Keratinocyte (primary cell): ENCODE measurements around the gene ARHGAP4. TPM values are rescaled to one million over a fixed set of nuclear protein-coding genes. Genes with fewer than 3 reads are reported as not detected.

Experiments
- DNase-seq: peaks from one replicate; pipeline ENCODE4 v3.0.0-alpha.2; 2011; ENCODE audit warnings: low read depth, missing footprints, low spot score
- FAIRE-seq: peaks from 2 replicates; lab custom pipeline; 2011; peaks lifted over from hg19 to GRCh38; lab: Jason Lieb, UNC
- H2AFZ ChIP-seq: 2 replicates; pipeline ENCODE4 v1.6.0; 2012; ENCODE audit warnings: low read length, control low read depth, inconsistent platforms; ENCODE audit not compliant: control insufficient read depth
- H3K27ac ChIP-seq: 2 replicates; pipeline ENCODE4 v1.5.1; 2011; ENCODE audit warnings: low read length; ENCODE audit not compliant: control insufficient read depth, insufficient read depth
- H3K27me3 ChIP-seq: 3 replicates; pipeline ENCODE4 v1.6.0; 2011; ENCODE audit warnings: low read length; ENCODE audit not compliant: control insufficient read depth, insufficient read depth; ENCODE audit errors: extremely low read depth
- H3K36me3 ChIP-seq, 2 experiments: 2 replicates in 1 of 2; 3 replicates in 1 of 2; pipeline ENCODE4 v1.5.1; 2011; ENCODE audit warnings: low read length in 2 of 2, mild to moderate bottlenecking in 1 of 2; ENCODE audit not compliant: control insufficient read depth in 2 of 2, insufficient read depth in 2 of 2; ENCODE audit errors: extremely low read depth in 1 of 2
- H3K4me1 ChIP-seq: 3 replicates; pipeline ENCODE4 v1.5.1; 2011; ENCODE audit warnings: low read length; ENCODE audit not compliant: control insufficient read depth, insufficient read depth; ENCODE audit errors: extremely low read depth
- H3K4me2 ChIP-seq: 3 replicates; pipeline ENCODE4 v1.6.0; 2011; ENCODE audit warnings: low read depth, low read length; ENCODE audit not compliant: control insufficient read depth, insufficient read depth; ENCODE audit errors: extremely low read depth
- H3K4me3 ChIP-seq, 3 experiments: fragments of 200-600 bp in 1 of 3; sonication (generic) in 1 of 3; 2 replicates in 2 of 3; 3 replicates in 1 of 3; pipeline ENCODE4 v1.5.1; 2011 to 2016; ENCODE audit warnings: low read length in 3 of 3, mild to moderate bottlenecking in 3 of 3, control low read depth in 2 of 3, inconsistent platforms in 1 of 3, low read depth in 1 of 3, mixed read lengths in 1 of 3, mixed run types in 1 of 3, moderate library complexity in 1 of 3; ENCODE audit not compliant: control insufficient read depth in 2 of 3, insufficient read depth in 2 of 3; ENCODE audit errors: extremely low read depth in 1 of 3
- H3K79me2 ChIP-seq: 2 replicates; pipeline ENCODE4 v1.6.0; 2012; ENCODE audit warnings: low read length; ENCODE audit not compliant: control insufficient read depth, insufficient read depth
- H3K9ac ChIP-seq: 3 replicates; pipeline ENCODE4 v1.6.0; 2011; ENCODE audit warnings: low read length; ENCODE audit not compliant: control insufficient read depth, insufficient read depth; ENCODE audit errors: extremely low read depth
- H3K9me1 ChIP-seq: 3 replicates; pipeline ENCODE4 v1.6.0; 2011; ENCODE audit warnings: low read length; ENCODE audit not compliant: control insufficient read depth, insufficient read depth; ENCODE audit errors: extremely low read depth
- H3K9me3 ChIP-seq: 2 replicates; pipeline ENCODE4 v1.5.1; 2012; ENCODE audit warnings: low read depth, low read length; ENCODE audit not compliant: control insufficient read depth
- H4K20me1 ChIP-seq: 3 replicates; pipeline ENCODE4 v1.6.0; 2011; ENCODE audit warnings: low read length; ENCODE audit not compliant: control insufficient read depth, insufficient read depth; ENCODE audit errors: extremely low read depth
- EZH2 ChIP-seq: IDR thresholded peaks from one replicate; pipeline ENCODE4 v1.6.1; 2012; ENCODE audit warnings: inconsistent platforms, mild to moderate bottlenecking, low read length, moderate library complexity
- dilution Hi-C: fragments of 300-500 bp; cut with MboI; formaldehyde crosslinking; loops from one replicate; pipeline ENCODE4 v1.7.0; 2020; ENCODE audit warnings: low sequenced_read_pairs; ENCODE audit not compliant: extremely low pct_ligation_motif_present
- polyA plus RNA-seq, 5 experiments: library from polyadenylated mRNA; depleted of rRNA in 3 of 5; stranded (reverse) in 3 of 5; stranded (forward) in 1 of 5; unstranded in 1 of 5; fragments of >200 nt; gene quantifications; 1 replicate in 1 of 5; 2 replicates in 3 of 5; 3 replicates in 1 of 5; pipeline versions ENCODE4 v1.2.1 to v1.2.3, GENCODE V29; 2011 to 2012; ENCODE audit warnings: missing spikeins in 2 of 5, low read depth in 1 of 5, low replicate concordance in 1 of 5
- TF ChIP-seq, protein P1 (sequence below), 3 experiments: IDR thresholded peaks in 1 of 3; conservative IDR thresholded peaks in 1 of 3; optimal IDR thresholded peaks in 1 of 3; 2 replicates in 2 of 3; 3 replicates in 1 of 3; pipeline versions ENCODE3 to v1.5.1; 2011; ENCODE audit warnings: low read length in 3 of 3, mild to moderate bottlenecking in 3 of 3, moderate library complexity in 2 of 3, control low read depth in 1 of 3, inconsistent platforms in 1 of 3; ENCODE audit not compliant: insufficient read depth in 2 of 3; ENCODE audit errors: extremely low read depth in 1 of 3

The ARHGAP4 gene
- polyA plus RNA-seq, 1 donor (not counting 4 experiments of a cell fraction or from before 2014, with no cell fraction given) = 0.35 TPM

DNA sequence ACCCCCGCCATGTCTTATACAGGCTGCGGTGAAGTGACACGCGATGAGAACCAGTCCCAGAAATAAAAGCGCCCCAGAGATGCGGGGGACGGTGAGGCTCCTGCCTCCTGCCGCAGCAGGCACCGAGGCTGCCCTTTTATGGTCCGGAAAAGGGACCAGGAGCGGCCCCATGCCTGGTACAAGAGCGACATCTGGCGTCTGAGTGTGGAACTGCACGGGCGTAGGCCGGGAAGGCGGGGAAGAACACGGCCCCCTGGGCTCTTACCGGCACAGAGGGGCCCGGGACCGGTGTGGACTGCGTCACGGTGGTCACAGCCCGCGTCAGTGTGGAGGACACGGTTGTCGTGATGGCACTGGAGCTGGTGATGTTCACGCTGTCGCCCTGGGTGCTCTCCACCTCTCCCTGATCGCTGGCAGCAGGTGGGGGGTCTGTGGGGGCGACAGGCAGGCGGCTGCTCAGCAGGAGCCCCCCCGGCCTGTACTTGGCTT is 27.3 kb upstream of the ARHGAP4 start:
- no peaks in the 10 kb centered on the region for H3K79me2 ChIP-seq
- peaks cover 34 to 47% of the 10 kb centered on the region in 2 experiments for H3K36me3 ChIP-seq
- no peak for DNase-seq

DNA sequence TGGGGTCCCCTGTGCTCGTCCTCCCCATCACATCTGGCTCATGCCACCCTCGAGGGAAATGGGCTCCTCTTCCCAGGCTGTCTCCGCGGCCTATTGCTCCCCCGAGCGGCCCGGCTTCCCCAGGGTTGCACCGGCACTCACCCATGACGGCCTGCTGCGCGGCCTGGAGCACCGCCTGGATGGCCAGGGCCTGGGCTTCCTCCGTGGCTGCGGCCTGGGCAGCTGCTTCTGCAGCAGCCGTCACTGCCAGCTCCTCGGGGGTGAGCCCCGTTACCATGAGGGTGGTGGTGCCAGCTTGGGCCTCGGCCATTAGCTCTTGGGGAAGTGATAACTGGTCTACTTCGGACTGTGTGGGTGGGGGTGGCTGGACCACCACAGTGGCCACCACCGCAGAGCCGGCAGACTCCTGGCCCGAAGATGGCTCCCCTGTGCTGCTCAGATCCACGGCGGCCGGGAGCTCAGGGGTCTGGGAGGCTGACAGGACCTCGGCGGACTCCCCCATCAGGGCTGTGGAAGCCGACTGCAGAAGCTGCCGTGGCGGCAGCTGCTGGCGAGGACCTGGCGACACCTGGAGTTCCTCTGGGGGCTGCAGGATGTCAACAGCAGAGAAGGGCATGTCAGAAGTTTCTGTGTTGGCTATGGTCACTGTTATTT is 26.4 kb upstream of the ARHGAP4 start:
- no peak overlapping the region for H3K27ac ChIP-seq
- no peaks in the 10 kb centered on the region for H4K20me1 ChIP-seq
- H3K4me2 ChIP-seq = no peak overlapping the region
- dilution Hi-C loops = no loop called here
- no peaks in the 10 kb centered on the region for H3K4me1 ChIP-seq
- H3K9me1 ChIP-seq = no peaks in the 10 kb centered on the region
- FAIRE-seq = no peak
- DNase-seq = no peak
- H3K79me2 ChIP-seq = no peaks in the 10 kb centered on the region
- H3K36me3 ChIP-seq = peaks cover 35 to 42% of the 10 kb centered on the region in 2 experiments
- H3K9ac ChIP-seq = no peak overlapping the region
- no peaks in the 10 kb centered on the region for H3K9me3 ChIP-seq
- no peak overlapping the region for H3K4me3 ChIP-seq
- no peaks in the 10 kb centered on the region for H3K27me3 ChIP-seq
- no peak for TF ChIP-seq EZH2
- TF ChIP-seq, protein P1, sequence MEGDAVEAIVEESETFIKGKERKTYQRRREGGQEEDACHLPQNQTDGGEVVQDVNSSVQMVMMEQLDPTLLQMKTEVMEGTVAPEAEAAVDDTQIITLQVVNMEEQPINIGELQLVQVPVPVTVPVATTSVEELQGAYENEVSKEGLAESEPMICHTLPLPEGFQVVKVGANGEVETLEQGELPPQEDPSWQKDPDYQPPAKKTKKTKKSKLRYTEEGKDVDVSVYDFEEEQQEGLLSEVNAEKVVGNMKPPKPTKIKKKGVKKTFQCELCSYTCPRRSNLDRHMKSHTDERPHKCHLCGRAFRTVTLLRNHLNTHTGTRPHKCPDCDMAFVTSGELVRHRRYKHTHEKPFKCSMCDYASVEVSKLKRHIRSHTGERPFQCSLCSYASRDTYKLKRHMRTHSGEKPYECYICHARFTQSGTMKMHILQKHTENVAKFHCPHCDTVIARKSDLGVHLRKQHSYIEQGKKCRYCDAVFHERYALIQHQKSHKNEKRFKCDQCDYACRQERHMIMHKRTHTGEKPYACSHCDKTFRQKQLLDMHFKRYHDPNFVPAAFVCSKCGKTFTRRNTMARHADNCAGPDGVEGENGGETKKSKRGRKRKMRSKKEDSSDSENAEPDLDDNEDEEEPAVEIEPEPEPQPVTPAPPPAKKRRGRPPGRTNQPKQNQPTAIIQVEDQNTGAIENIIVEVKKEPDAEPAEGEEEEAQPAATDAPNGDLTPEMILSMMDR (optimal IDR thresholded peaks at IDR 0.05 in 1 of 3, IDR thresholded peaks at IDR 0.05 in 1 of 3, conservative IDR thresholded peaks at IDR 0.05 in 1 of 3; ENCODE audit: extremely low read depth in 1 of 3, insufficient read depth in 2 of 3, low read length in 3 of 3) = no peak
- no peak overlapping the region for H2AFZ ChIP-seq

More for the DNA sequence above, 27.3 kb upstream of the ARHGAP4 start:
- H2AFZ ChIP-seq = no peak overlapping the region
- H3K4me2 ChIP-seq = no peak overlapping the region
- dilution Hi-C loops = no loop called here
- TF ChIP-seq, protein P1 (optimal IDR thresholded peaks at IDR 0.05 in 1 of 3, IDR thresholded peaks at IDR 0.05 in 1 of 3, conservative IDR thresholded peaks at IDR 0.05 in 1 of 3; ENCODE audit: extremely low read depth in 1 of 3, insufficient read depth in 2 of 3, low read length in 3 of 3) = peak in 2 of 3 experiments; percentile 84 to 96
- TF ChIP-seq EZH2 = no peak
- H3K27me3 ChIP-seq = no peaks in the 10 kb centered on the region
- no peaks in the 10 kb centered on the region for H4K20me1 ChIP-seq
- no peaks in the 10 kb centered on the region for H3K9me3 ChIP-seq
- H3K4me3 ChIP-seq = no peak overlapping the region
- H3K4me1 ChIP-seq = no peaks in the 10 kb centered on the region
- H3K9me1 ChIP-seq = no peaks in the 10 kb centered on the region
- no peak for FAIRE-seq
- H3K9ac ChIP-seq = no peak overlapping the region
- H3K27ac ChIP-seq = no peak overlapping the region
